ENCODE measurements around the gene GLRA3.
"Not testable (repeated sequence)": the region's sequence is repeated elsewhere in the genome, so short reads cannot be mapped to it uniquely, and the experiment has no call there.

GLRA3 gene

DNA sequence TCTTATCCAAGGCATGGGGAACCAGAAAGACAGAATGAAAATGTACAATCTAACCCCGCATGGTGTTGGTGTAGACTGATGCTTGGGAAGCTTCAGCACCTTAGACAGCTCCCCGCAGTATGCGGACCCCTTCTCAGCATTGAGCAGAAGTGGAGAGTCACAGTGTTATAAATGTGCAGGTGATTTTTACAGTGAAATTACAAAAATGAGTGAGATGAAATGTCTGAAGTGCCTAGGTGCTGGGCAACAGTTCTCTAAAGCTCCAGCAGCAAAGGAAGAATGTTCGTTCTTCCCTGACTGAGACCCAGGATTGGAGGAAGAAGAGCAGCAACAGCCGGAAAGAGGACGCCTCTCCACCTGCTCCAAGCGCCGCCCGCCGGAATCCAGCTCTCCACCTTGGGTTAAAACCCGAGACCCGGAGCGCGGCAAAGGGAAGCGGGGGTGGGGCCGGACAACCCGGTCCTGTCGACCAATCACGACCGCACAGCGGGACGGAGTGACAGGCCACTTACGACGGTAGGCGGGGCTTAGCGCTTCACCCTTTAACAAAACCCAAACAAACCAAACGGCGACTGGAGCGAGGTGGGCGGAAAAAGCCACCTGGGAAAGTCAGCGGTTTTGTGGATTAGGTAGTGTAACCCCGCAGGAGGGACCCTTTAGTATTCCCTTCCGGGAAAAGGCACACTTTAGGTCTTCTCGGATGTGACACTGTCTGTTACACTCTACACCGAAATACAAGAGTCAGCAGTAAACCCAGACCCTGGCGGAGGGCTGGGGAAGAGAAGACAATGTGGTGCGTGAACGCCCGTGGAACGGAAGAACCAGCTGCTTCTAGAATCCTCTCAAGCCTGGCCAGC lies at the start of gene GLRA3:
TSS of gene GLRA3 (minus strand) at position 403 of the 857 bp plus-strand sequence. CDS start 436 bp downstream, outside the sequence.
- no peak for DNase-seq

- DNase-seq = no peak
Measured at GRCh38 chr4:174874898-174875297, 45.9 kb upstream of the GLRA3 start.

DNA sequence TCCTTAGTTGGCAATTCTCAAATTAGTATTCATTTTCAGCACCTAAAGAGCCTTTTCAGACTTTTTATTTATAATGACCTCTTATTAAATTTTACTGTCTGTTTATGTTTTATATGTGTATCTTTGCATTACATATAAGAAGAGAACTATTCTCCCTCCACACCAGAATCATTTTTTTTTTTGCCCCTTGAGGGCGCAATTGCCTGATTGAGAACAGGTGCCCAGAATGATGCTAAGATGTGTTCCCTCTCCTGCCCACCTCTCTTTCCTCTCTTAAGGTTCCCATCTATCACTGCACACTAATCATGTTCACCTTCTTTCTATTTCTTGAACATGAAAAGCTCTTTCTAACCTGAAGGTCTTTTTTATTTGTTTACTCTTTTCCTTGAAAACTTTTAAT lies 44.9 kb upstream of the GLRA3 start:
- DNase-seq = peak; percentile 11

- DNase-seq = not testable (repeated sequence)
Measured at GRCh38 chr4:174873146-174873545, 44.1 kb upstream of the GLRA3 start.

DNA sequence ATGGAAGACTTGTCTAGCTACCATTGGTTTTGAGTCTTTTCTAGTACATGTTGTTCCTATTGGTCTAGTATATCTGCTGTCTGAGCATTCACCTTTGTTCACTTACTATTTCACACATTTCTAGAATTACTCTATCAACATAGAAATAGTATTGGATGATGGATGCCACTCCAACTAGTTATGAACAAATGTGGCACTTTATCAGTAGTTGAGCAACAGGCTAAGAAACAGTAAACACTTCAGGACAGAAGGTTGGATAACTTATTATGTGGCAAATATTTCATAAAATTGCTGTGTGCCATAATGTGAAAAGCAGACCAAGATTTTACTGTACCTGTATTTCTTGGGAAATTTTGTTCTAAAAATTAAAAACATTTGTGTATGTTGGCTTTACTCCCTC lies 42.4 kb upstream of the GLRA3 start:
- DNase-seq = no peak

DNA sequence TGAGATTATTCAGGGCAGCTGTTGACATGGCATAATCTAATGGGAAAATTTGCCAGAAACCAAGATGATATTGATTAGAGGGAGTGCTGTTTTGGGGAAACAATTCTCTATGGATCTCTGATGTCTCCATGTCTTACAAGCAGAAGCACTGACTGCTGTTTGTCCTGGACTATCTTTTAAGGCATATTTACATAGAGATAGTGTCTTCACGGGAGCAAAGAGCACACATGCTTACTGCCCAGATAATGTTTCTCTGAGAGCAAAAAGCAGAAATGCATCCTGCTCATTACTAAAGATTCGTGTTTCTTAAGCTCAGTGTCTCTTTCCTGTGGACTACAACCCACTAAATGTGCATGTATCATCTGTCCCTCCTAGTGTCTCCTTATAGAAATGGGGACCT lies 41.3 kb upstream of the GLRA3 start:
- no peak for DNase-seq

DNA sequence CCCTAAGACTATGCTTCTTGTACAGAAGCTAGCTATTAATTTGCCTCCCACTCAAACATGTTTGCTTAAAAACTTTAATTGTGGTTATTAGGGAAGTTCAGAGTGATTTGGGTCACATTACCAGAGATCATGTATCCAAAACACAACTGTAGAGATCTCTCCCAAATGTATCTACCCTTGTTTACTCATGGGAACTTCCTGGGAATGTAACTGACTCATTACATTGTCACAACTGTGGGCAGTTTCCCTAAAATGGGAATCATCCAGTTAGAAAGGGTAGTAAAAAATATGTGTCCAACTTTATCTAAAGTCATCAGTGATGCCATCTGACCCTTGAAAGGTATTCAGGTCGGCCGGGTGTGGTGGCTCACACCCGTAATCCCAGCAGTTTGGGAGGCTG lies 40.3 kb upstream of the GLRA3 start:
- no peak for DNase-seq

DNA sequence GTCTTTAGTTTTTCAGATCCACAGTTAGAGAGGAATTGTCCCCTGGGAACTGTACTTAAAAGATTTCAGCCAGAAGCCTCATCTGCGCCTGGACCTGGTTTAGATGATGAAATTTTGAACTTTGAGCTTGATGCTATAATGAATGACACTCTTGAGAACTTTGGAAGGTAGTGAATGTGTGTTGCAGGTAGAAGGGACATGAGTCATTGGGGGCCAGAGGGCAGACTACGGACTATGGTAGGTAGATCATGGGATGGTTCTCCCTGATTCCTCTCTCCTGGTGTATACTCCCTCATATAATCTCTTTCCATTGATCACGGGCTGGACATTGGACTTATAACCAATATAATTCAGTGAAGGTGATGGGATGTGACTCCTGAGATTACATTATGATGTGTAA lies 38.9 kb upstream of the GLRA3 start:
- no peak for DNase-seq

GRCh38 chr4:174865418-174865985 lies 36.5 kb upstream of the GLRA3 start:
- no peak for DNase-seq

DNA sequence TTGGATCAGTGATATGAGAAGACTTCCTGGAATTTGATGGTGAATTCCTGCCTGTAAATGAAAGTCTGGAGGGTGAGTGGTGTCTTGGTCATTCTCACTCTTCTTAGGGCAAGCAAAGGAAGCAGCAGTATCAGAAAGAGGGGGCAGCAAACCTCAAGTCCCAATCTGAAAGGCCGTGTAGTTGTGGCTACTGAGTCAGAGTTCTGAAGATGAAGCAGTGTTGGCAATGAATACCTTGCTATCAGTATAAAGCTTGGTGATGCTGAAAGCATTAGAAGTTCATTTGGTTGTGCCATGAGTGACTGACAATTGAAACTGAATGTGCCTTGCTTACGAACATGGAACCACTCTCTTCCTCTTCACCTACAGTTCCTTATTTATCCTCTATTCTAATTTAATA lies 35.0 kb upstream of the GLRA3 start:
- DNase-seq = no peak

DNA sequence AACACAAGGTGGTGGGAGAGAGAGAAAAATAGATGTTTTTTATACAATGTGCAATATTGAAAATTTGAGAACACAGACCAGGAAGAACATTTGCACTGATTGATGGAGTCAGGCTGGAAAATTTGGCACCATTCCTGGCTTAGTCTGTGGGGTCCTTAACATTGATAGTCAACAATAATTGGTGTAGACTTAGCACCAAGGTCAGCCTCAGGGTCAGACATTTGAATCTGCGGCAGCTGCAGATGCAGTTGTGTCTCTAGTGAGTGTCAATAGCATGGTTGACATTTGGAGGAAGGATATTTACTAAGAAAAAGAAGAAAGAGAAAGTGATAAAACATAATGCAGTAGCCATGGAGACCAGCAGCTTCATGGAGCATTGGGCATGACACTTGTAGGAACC lies 31.5 kb upstream of the GLRA3 start:
- DNase-seq = no peak

- DNase-seq = no peak
Measured at GRCh38 chr4:174859904-174860303, 30.9 kb upstream of the GLRA3 start.

DNA sequence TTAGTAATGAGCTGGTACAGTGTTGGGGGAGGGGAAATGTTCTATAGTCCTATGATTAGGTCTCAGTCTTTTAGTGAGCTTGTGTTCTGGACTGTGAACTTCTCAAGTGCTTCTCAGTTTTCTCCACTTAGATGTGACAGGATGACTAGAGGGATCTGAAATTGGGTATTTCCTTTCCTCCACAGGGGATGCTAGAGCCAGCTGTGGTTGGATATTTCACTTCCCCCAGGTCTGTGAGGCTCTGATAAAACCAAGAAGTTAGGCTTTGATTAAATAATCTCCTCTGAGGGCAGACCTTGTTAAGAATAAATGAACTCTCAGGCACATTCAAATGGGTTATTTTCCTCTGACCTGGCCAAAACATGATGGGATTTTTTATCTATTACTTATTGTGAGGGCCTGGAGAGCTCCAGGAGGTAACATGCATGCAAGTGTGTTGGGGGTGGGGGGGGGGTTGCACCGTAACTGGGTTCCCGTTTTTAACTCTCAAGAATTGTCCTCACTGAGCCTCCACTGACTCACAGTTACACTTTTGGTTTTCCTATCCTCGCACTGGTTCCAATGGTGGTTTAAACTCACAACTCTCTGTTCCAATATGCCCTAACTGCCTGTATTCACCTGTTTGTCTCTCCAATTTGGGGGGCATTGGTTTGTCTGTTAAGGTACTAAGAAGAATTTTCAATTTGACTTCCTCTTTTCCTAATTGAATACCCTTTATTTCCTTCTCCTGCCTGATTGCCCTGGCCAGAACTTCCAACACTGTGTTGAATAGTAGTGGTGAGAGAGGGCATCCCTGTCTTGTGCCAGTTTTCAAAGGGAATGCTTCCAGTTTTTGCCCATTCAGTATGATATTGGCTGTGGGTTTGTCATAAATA lies 28.1 kb upstream of the GLRA3 start:
- DNase-seq = no peak

DNA sequence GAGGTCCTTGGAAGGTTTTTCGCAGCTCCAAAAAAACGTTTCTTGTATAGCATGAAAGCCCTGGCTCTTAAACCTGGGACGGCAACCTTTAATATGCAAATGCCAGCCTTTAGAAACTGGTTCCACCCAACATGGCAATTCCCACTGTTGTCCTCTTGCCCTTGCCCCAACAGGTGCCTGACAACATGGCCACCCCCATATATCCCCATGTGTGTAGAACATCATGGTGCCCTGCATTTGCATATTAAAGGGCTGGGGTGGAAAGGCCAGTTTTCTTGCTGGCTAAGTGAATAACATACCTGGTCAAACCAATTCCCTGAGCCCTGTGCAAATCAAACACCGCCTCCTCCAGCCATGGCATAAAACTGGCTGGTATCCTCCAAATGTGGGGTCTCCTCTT lies 26.0 kb upstream of the GLRA3 start:
- no peak for DNase-seq

DNA sequence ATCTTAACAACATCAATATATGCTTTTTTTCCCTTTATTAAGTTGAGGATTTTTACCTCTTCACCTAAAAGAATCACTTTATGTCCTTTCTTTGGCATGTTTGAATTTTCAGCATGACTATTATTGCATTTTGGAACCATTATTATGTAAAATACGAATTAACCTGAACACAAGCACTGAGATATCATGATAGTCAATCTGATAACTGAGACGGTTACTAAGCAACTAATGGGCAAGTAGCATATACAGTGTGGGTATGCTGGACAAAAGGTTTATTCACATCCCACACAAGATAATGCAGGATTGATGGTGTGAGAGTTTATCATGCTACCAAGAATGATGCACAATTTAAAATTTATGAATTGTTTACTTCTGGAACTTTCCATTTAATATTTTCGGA lies 24.6 kb upstream of the GLRA3 start:
- DNase-seq = no peak

- DNase-seq = no peak
Measured at GRCh38 chr4:174848596-174848995, 19.5 kb upstream of the GLRA3 start.

GRCh38 chr4:174847801-174848427 lies 18.9 kb upstream of the GLRA3 start:
- no peak for DNase-seq

DNA sequence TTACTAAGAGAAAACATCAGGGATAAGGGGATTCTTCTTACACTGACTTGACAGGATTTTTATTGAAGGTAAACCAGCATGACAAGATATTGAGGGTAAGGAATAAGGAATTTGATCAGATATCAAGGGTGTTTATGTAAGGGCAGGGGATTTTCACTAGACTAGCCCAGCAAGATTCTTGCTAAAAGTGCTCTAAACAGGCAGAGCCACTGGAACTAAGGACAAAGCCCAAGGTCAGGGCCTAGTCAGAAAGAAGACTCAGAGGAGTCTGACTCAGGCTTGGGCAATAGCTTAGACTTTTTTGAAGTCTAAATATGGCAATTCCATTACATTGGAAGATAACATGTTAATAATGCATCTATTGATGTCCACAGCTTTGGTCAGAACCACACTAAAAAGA lies 6.5 kb upstream of the GLRA3 start:
- no peak for DNase-seq

GRCh38 chr4:174834477-174834876 lies 5.4 kb upstream of the GLRA3 start:
- DNase-seq = no peak

GRCh38 chr4:174826660-174827059 lies 2.4 kb downstream of the GLRA3 start:
- no peak for DNase-seq

DNA sequence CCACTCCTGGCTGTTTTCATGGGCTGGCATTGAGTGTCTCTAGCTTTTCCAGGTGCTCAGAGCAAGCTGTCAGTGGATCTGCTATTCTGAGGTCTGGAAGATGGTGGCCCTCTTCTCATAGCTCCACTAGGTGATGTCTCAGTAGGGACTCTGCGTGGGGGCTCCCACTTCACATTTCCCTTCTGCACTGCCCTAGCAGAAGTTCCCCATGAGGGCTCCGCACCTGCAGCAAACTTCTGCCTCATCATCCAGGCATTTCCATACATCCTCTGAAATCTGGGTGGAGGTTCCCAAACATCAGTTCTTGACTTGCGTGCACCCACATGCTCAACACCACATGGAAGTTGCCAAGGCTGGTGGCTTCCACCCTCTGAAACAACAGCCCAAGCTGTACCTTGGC lies 13.8 kb downstream of the GLRA3 start:
- no peak for DNase-seq

DNA sequence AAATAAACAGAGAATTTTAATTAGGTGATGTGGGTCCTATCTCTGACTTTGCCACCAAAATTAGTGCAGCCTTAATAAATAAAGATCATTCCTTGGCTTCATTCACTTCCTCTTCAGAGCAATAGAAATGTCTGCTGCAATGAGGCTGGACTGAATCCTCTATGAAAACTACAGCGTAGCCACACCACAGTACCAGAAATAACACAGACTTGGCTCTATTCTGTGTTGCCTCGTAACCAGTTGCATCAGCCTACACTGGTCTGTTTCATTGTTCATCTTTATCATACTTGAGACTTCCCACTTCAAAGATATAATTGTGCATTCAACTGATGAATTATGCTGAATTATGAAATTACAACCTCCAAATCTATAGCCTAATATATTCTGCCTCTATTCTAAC lies 15.8 kb downstream of the GLRA3 start:
- DNase-seq = no peak

GRCh38 chr4:174810834-174811233 lies 18.2 kb downstream of the GLRA3 start:
- no peak for DNase-seq

Measured in NCI-H1694 (cell line).